ENCODE measurements around the gene HEYL. TPM values are rescaled to one million over a fixed set of nuclear protein-coding genes. Genes with fewer than 3 reads are reported as not detected.

The HEYL gene
- total RNA-seq, 1 donor from 2014 or later, result 1.1 TPM

DNA sequence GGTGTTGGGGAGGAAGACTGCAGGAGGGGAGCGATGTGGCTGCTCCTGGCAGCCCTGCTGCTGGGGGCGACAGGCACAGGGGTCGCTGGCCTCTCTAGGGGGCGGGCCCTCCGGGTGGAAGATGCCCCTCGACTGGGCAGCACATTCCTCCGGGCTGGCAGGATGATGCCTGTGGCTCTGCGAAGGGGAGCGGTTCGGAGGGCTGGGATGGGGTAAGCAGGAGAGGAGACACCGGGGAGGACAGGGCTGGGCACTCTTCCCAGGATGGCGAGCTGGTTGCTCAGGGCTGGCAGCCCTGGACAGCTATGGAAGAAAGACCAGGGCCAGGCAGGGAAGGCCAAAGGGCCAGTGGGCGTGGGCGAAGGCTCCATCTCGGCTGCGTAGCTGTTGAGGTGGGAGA, 12.8 kb downstream of the HEYL start:
- Histone ChIP-seq H3K9ac (ENCODE audit: low read length) (no peak overlapping the region), H3K36me3 (ENCODE audit: insufficient read depth, low read length) (no peaks in the 10 kb centered on the region), H3K79me2 (ENCODE audit: insufficient read depth, low read length) (no peaks in the 10 kb centered on the region), H3K27ac (ENCODE audit: low read depth, low read length) (no peak overlapping the region), H3K4me2 (ENCODE audit: low read length) (no peak overlapping the region), H3K27me3 (ENCODE audit: insufficient read depth, low read length) (peaks cover 45% of the 10 kb centered on the region), H3K4me3 (ENCODE audit: insufficient read depth, low read depth, low read length) (no peak overlapping the region), H3K4me1 (ENCODE audit: insufficient read depth, low read length) (no peaks in the 10 kb centered on the region), H4K20me1 (ENCODE audit: insufficient read depth, low read length) (no peaks in the 10 kb centered on the region), H2AFZ (ENCODE audit: low read depth, low read length) (no peak overlapping the region), H3K9me3 (ENCODE audit: insufficient read depth, low read depth, low read length) (no peaks in the 10 kb centered on the region)
- Mint-ChIP-seq H3K4me1 (ENCODE audit: low read depth, unreplicated experiment) (peaks cover 12% of the 10 kb centered on the region), H3K9me3 (ENCODE audit: unreplicated experiment) (peaks cover 4% of the 10 kb centered on the region), H3K36me3 (ENCODE audit: low read depth, unreplicated experiment) (peaks cover 24% of the 10 kb centered on the region), H3K27ac (ENCODE audit: unreplicated experiment) (no peak overlapping the region), H3K4me3 (ENCODE audit: unreplicated experiment) (no peak overlapping the region), H3K27me3 (ENCODE audit: low read depth, unreplicated experiment) (peaks cover 50% of the 10 kb centered on the region)
- DNase-seq (ENCODE audit: low read depth), result no peak
- no peak for FAIRE-seq
- TF ChIP-seq, protein P1, sequence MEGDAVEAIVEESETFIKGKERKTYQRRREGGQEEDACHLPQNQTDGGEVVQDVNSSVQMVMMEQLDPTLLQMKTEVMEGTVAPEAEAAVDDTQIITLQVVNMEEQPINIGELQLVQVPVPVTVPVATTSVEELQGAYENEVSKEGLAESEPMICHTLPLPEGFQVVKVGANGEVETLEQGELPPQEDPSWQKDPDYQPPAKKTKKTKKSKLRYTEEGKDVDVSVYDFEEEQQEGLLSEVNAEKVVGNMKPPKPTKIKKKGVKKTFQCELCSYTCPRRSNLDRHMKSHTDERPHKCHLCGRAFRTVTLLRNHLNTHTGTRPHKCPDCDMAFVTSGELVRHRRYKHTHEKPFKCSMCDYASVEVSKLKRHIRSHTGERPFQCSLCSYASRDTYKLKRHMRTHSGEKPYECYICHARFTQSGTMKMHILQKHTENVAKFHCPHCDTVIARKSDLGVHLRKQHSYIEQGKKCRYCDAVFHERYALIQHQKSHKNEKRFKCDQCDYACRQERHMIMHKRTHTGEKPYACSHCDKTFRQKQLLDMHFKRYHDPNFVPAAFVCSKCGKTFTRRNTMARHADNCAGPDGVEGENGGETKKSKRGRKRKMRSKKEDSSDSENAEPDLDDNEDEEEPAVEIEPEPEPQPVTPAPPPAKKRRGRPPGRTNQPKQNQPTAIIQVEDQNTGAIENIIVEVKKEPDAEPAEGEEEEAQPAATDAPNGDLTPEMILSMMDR (IDR thresholded peaks at IDR 0.05; ENCODE audit: insufficient read depth, low read depth, low read length), result no peak
- no peak for TF ChIP-seq EZH2 (IDR thresholded peaks at IDR 0.05; ENCODE audit: insufficient read depth, low read length)

DNA sequence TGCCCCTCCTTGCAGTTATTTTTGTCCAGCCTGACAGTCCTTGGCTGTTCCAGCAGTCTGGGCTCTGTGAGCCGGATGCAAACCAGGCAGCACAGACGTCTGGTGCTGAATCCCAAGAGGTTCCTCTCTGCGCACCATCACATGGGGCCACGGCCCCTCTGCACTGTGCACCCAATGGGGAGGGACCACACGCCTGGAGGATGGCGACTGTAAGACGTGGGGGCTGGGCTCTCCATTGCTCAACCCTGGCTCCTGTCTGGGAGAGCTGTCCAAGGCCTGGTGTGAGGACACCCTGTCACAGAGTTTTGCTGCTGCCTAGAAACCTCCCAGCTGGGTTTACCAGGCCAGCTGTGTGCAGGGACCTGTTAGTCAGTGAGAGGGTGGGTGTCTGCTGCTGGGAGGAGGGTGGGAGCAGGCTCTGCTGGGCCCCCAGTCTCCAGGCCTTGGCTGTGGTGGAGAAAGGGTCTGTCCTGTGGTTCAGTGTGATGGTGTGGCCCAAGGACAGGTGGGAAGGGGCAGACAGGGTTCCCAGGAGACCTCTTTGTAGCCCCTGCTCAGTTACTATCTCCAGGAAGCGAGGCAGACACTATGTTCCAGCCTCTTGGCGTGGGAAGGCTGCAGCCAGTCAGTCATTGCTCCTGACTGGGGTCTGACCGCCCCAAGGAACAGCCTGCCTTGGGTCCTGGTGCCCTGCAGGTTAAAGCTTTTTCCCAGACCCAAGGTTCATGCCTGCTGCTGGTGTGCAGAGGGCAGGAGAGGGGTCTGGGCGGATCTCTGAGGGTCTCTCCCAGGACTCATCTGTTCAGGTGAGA, 13.8 kb downstream of the HEYL start:
- Histone ChIP-seq H3K4me1 (ENCODE audit: insufficient read depth, low read length) (no peaks in the 10 kb centered on the region), H3K4me3 (ENCODE audit: insufficient read depth, low read depth, low read length) (no peak overlapping the region), H3K27ac (ENCODE audit: low read depth, low read length) (no peak overlapping the region), H3K27me3 (ENCODE audit: insufficient read depth, low read length) (peaks cover 36% of the 10 kb centered on the region), H3K4me2 (ENCODE audit: low read length) (no peak overlapping the region), H3K9me3 (ENCODE audit: insufficient read depth, low read depth, low read length) (no peaks in the 10 kb centered on the region), H4K20me1 (ENCODE audit: insufficient read depth, low read length) (no peaks in the 10 kb centered on the region), H3K9ac (ENCODE audit: low read length) (no peak overlapping the region), H2AFZ (ENCODE audit: low read depth, low read length) (no peak overlapping the region), H3K79me2 (ENCODE audit: insufficient read depth, low read length) (no peaks in the 10 kb centered on the region), H3K36me3 (ENCODE audit: insufficient read depth, low read length) (no peaks in the 10 kb centered on the region)
- Mint-ChIP-seq H3K4me1 (ENCODE audit: low read depth, unreplicated experiment) (peaks cover 12% of the 10 kb centered on the region), H3K27ac (ENCODE audit: unreplicated experiment) (no peak overlapping the region), H3K36me3 (ENCODE audit: low read depth, unreplicated experiment) (peaks cover 15% of the 10 kb centered on the region), H3K4me3 (ENCODE audit: unreplicated experiment) (no peak overlapping the region), H3K27me3 (ENCODE audit: low read depth, unreplicated experiment) (peaks cover 40% of the 10 kb centered on the region), H3K9me3 (ENCODE audit: unreplicated experiment) (peaks cover 4% of the 10 kb centered on the region)
- no peak for DNase-seq (ENCODE audit: low read depth)
- no peak for TF ChIP-seq EZH2 (IDR thresholded peaks at IDR 0.05; ENCODE audit: insufficient read depth, low read length)
- TF ChIP-seq, protein P1 (IDR thresholded peaks at IDR 0.05; ENCODE audit: insufficient read depth, low read depth, low read length), result no peak
- no peak for FAIRE-seq

DNA sequence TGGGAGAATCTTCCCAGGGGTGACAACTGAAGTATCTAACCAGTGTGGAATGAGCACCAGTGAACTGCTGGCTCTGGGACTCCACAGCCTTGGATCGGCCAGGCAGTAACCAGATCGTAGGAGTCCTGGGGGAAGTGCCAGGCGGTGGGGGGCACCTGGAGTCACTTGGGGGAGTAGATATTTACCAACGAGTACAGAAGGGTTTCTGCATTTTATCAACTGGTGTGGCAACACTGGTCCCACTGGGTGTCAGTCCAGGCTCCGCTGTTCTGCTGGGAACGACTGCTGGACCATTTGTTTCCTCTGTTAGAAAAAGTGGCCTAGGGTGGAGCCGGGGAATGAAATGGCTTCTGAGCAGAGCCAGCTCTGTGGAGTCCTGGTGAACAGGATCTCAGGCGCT, 14.4 kb downstream of the HEYL start:
- Histone ChIP-seq H2AFZ (ENCODE audit: low read depth, low read length) (no peak overlapping the region), H3K36me3 (ENCODE audit: insufficient read depth, low read length) (no peaks in the 10 kb centered on the region), H3K79me2 (ENCODE audit: insufficient read depth, low read length) (no peaks in the 10 kb centered on the region), H3K27ac (ENCODE audit: low read depth, low read length) (no peak overlapping the region), H3K27me3 (ENCODE audit: insufficient read depth, low read length) (peaks cover 29% of the 10 kb centered on the region), H3K4me2 (ENCODE audit: low read length) (no peak overlapping the region), H3K9me3 (ENCODE audit: insufficient read depth, low read depth, low read length) (no peaks in the 10 kb centered on the region), H3K9ac (ENCODE audit: low read length) (no peak overlapping the region), H3K4me3 (ENCODE audit: insufficient read depth, low read depth, low read length) (no peak overlapping the region), H3K4me1 (ENCODE audit: insufficient read depth, low read length) (no peaks in the 10 kb centered on the region), H4K20me1 (ENCODE audit: insufficient read depth, low read length) (no peaks in the 10 kb centered on the region)
- DNase-seq (ENCODE audit: low read depth) (no peak), FAIRE-seq (no peak)
- H3K4me1 Mint-ChIP-seq (ENCODE audit: low read depth, unreplicated experiment), result peaks cover 12% of the 10 kb centered on the region
- TF ChIP-seq, protein P1 (IDR thresholded peaks at IDR 0.05; ENCODE audit: insufficient read depth, low read depth, low read length), result no peak
- TF ChIP-seq EZH2 (IDR thresholded peaks at IDR 0.05; ENCODE audit: insufficient read depth, low read length), result no peak
- peaks cover 9% of the 10 kb centered on the region for H3K36me3 Mint-ChIP-seq (ENCODE audit: low read depth, unreplicated experiment)
- no peak overlapping the region for H3K27ac Mint-ChIP-seq (ENCODE audit: unreplicated experiment)
- H3K27me3 Mint-ChIP-seq (ENCODE audit: low read depth, unreplicated experiment), result peaks cover 34% of the 10 kb centered on the region
- H3K9me3 Mint-ChIP-seq (ENCODE audit: unreplicated experiment), result peaks cover 4% of the 10 kb centered on the region
- no peak overlapping the region for H3K4me3 Mint-ChIP-seq (ENCODE audit: unreplicated experiment)
